Activated naive CD4-positive, alpha-beta T cell treated with anti-CD3 and anti-CD28 coated beads for 36 hours (primary cell): ENCODE measurements around the gene RXRA. TPM values are rescaled to one million over a fixed set of nuclear protein-coding genes. Genes with fewer than 3 reads are reported as not detected.

Experiments used
- CTCF ChIA-PET: fragments of 350-600 bp; sonication (Branson Sonifier 250); formaldehyde crosslinking; loops from one replicate; lab custom pipeline; 2021; ENCODE audit warnings: antibody characterized with exemption; lab: Charles Lee
- DNase-seq: peaks from one replicate; pipeline ENCODE4 v3.0.0-alpha.2; 2020
- H3K27ac Mint-ChIP-seq: one replicate; pipeline ENCODE4 v1.8.0; 2021; ENCODE audit warnings: mild to moderate bottlenecking, mixed read lengths
- H3K27me3 Mint-ChIP-seq: one replicate; pipeline ENCODE4 v1.8.0; 2021; ENCODE audit warnings: low read depth, mixed read lengths
- H3K36me3 Mint-ChIP-seq: one replicate; pipeline ENCODE4 v1.8.0; 2021; ENCODE audit warnings: low read depth, mixed read lengths
- H3K4me1 Mint-ChIP-seq: one replicate; pipeline ENCODE4 v1.8.0; 2021; ENCODE audit warnings: low read depth, mixed read lengths
- H3K4me3 Mint-ChIP-seq: one replicate; pipeline ENCODE4 v1.8.0; 2021; ENCODE audit warnings: mild to moderate bottlenecking, moderate library complexity, mixed read lengths
- H3K9me3 Mint-ChIP-seq: one replicate; pipeline ENCODE4 v1.8.0; 2021; ENCODE audit warnings: mixed read lengths
- intact Hi-C: fragments of 100-400 bp; cut with micrococcal nuclease; formaldehyde crosslinking; loops from one replicate; pipeline ENCODE4 v1.15.1; 2023
- total RNA-seq, 2 experiments: library from RNA; stranded (reverse); gene quantifications; one replicate each; pipeline ENCODE4 v1.2.3, GENCODE V29; 2021

RXRA gene
- total RNA-seq, 2 experiments from 2014 or later: 2.1 to 2.2 TPM

DNA sequence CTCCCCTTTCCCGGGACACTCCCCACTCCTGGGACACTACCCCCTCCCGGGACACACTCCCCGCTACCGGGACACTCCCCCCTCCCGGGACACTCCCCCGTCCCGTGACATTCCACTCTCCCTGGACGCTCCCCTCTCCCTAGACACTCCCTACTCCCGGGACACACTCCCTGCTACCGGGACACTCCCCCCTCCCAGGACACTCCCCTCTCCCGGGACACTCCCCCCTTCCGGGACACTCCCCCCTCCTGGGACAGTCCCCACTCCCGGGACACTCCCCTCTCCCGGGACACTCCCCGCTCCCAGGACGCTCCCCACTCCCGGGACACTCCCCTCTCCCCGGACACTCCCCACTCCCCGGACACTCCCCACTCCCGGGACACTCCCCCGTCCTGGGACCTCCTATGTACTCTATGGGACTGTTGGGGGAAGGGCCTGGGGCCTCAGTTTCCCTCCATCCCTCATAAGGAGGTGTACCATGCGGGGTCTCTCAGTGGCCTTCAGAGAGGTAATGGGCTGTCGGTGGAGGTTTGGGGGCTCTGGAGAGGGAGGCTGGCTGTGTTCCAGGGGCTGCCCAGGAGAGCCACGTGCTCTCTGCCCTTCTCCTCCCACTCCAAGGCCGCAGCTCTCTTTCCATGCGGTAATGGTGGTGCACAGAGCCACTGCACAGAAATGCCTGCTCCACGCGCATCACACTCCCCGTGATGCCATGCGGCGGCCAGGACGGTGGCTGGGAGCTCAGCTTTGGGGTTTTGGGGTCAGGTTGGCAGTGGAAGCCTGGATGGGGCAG is 96.2 kb downstream of the RXRA start:
- no peaks in the 10 kb centered on the region for H3K27me3 Mint-ChIP-seq
- H3K27ac Mint-ChIP-seq: no peak overlapping the region
- H3K36me3 Mint-ChIP-seq: no peaks in the 10 kb centered on the region
- no peak overlapping the region for H3K4me3 Mint-ChIP-seq
- no peaks in the 10 kb centered on the region for H3K9me3 Mint-ChIP-seq
- no peaks in the 10 kb centered on the region for H3K4me1 Mint-ChIP-seq
- DNase-seq: no peak
- intact Hi-C loops: no loop called here
- CTCF ChIA-PET: no interaction called here

GRCh38 chr9:134423166-134423565 is 96.9 kb downstream of the RXRA start:
- Mint-ChIP-seq H3K4me1 (no peaks in the 10 kb centered on the region), H3K36me3 (no peaks in the 10 kb centered on the region), H3K9me3 (no peaks in the 10 kb centered on the region), H3K4me3 (no peak overlapping the region), H3K27me3 (no peaks in the 10 kb centered on the region), H3K27ac (no peak overlapping the region)
- CTCF ChIA-PET: no interaction called here
- DNase-seq: no peak
- intact Hi-C loops: no loop called here

DNA sequence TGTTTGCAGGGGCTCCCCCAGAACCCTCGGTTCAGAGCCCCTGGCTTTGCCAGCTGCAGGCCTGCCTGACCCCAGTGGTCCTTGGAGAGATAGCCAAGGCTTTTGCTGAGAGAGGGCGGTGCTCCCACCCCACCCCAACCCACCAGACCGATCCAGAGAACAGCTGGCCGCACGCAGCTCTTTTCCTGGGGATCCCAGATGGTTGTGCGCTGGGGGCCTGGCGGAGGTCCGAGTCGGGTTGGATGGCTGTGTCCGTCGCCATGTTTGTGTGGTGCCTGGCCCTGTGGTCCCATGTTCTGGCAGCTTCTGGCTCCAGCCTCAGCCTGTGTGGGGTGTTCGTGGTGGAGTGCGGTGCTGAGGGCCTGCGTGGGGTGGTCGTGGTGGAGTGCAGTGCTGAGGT is 97.5 kb downstream of the RXRA start:
- intact Hi-C loops: no loop called here

DNA sequence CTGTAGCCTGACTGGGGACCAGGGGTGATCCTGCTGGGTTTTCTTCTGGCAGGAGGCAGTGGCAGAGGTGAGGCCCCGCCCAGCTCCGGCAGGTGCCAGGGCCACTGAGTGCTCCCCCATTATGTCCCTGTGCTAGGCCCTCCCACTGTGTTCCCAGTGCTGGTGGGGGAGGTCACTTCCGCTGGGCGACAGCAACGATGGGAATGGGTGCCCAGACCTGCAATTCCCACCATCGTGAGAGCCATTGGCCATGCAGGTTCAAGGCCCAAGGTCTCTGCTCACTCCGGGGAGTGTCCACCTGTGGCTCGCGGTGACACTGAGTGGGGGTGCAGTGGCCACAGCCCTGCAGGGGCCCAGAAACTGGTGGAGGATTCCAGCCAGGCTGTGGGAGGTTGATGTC is 98.6 kb downstream of the RXRA start:
- Mint-ChIP-seq H3K9me3 (no peaks in the 10 kb centered on the region), H3K4me3 (no peak overlapping the region), H3K4me1 (no peaks in the 10 kb centered on the region), H3K27me3 (no peaks in the 10 kb centered on the region), H3K27ac (no peak overlapping the region), H3K36me3 (no peaks in the 10 kb centered on the region)
- CTCF ChIA-PET: interaction anchor here (0.7 kb wide), 1 partner anchor 66 kb away, joined by 4 read pairs; no protein-coding TSS in a partner anchor
- intact Hi-C loops: no loop called here
- no peak for DNase-seq

More for the DNA sequence above, 97.5 kb downstream of the RXRA start:
- H3K36me3 Mint-ChIP-seq: no peaks in the 10 kb centered on the region
- DNase-seq: no peak
- H3K27me3 Mint-ChIP-seq: no peaks in the 10 kb centered on the region
- no peak overlapping the region for H3K4me3 Mint-ChIP-seq
- CTCF ChIA-PET: no interaction called here
- no peaks in the 10 kb centered on the region for H3K4me1 Mint-ChIP-seq
- no peaks in the 10 kb centered on the region for H3K9me3 Mint-ChIP-seq
- H3K27ac Mint-ChIP-seq: no peak overlapping the region

DNA sequence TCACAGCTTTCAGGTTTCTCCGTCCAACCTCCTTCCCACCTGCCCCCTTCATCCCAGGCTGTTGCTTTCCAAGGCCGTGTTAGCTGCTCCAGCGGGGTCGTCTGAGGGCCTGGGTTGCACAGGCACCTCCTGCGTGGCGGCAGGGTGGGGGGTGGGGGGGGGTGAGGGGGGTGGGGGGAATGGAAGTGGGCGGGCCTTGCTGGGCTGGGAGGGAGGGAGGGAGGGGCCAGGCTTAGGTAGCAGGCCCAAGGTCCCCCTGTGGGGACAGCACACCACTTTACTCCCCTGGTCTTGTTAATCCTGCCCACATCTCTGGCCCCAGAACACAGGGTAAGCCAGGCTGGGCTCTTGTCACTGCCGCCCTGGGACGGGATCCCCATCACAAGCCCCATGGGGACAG is 99.1 kb downstream of the RXRA start:
- Mint-ChIP-seq H3K4me1 (no peaks in the 10 kb centered on the region), H3K27me3 (no peaks in the 10 kb centered on the region), H3K36me3 (no peaks in the 10 kb centered on the region), H3K27ac (no peak overlapping the region), H3K9me3 (no peaks in the 10 kb centered on the region), H3K4me3 (no peak overlapping the region)
- CTCF ChIA-PET: interaction anchor here (0.7 kb wide), 1 partner anchor 67 kb away, joined by 4 read pairs; no protein-coding TSS in a partner anchor
- DNase-seq: no peak
- intact Hi-C loops: no loop called here

DNA sequence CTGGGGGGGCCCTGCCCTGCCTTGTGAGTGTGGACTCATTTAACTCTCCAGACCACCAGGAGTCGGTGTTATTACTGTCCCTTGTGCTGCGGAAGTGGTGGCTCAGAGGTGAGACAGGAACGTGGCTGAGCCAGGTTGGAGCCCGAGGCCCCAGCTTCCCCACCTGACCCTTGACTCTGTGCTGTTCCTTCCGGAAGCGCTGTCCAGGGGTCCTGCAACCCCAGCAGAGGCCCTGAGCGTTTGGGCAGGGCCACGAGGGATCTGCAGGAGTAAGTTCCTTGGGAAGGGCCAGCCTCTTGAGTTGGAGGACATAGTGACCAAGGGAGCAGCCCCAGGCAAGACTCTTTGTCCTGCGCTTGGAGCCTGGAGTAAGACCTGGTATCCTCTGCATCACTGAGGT is 99.6 kb downstream of the RXRA start:
- intact Hi-C loops: no loop called here
- Mint-ChIP-seq H3K4me3 (no peak overlapping the region), H3K4me1 (no peaks in the 10 kb centered on the region), H3K36me3 (no peaks in the 10 kb centered on the region), H3K9me3 (no peaks in the 10 kb centered on the region), H3K27ac (no peak overlapping the region), H3K27me3 (no peaks in the 10 kb centered on the region)
- DNase-seq: no peak
- CTCF ChIA-PET: no interaction called here

DNA sequence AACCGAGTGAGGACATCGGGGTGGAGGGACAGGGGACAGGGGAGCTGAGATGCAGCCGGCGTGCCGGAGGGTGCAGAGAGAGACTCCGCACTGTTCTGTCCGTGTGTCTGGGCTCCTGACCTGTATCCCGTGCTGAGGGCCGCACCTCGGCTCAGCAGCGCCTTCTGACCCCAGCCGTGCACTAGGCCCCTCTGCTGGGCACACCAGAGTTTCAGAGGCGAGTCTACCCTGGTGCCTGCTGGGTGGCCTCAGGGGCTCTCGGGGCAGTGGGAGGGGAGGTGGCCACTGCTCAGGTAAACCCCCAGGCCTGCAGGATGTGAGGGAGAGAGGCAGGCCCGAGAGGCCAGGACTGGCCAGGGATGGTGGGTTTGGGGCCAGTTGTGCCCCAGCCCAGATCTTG is 100.2 kb downstream of the RXRA start:
- intact Hi-C loops: no loop called here
- H3K27ac Mint-ChIP-seq: no peak overlapping the region
- no peak for DNase-seq
- no peak overlapping the region for H3K4me3 Mint-ChIP-seq
- CTCF ChIA-PET: no interaction called here
- H3K9me3 Mint-ChIP-seq: no peaks in the 10 kb centered on the region
- no peaks in the 10 kb centered on the region for H3K36me3 Mint-ChIP-seq
- H3K4me1 Mint-ChIP-seq: no peaks in the 10 kb centered on the region
- H3K27me3 Mint-ChIP-seq: no peaks in the 10 kb centered on the region

DNA sequence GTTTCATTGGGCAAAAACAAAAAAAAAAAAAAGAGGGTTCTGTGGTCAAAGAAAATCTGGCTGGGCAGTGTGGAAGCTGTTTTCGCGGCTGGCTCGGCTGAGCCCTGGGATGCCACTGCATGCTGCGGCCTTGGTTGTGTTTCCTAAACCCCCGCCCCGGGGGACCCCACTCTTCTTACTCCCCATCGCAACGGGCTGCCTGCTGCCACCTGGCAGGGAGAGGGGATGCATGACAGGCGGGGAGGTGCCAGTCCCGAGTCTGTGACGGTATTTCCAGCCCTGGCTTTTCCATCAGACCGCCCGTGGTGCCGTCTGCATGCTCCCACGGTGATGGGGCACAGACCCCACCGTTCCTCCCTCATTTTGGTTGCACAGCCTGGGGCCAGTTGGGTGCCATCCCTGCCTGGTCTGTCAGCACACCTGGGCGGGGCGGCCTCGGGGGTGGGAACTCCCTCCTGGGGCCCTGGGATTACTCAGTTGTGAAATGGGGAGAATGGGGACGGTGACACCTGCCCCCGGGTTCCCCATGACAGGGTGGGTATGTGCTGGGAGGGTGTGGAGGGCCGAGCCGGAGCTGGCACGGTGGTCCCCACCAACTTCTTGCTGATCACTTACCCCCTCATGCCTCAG is 101.0 kb downstream of the RXRA start:
- Mint-ChIP-seq H3K27me3 (no peaks in the 10 kb centered on the region), H3K27ac (no peak overlapping the region), H3K9me3 (no peaks in the 10 kb centered on the region), H3K4me1 (no peaks in the 10 kb centered on the region), H3K36me3 (no peaks in the 10 kb centered on the region), H3K4me3 (no peak overlapping the region)
- intact Hi-C loops: no loop called here
- no peak for DNase-seq
- CTCF ChIA-PET: interaction anchor here (0.6 kb wide), 2 partner anchors 22 to 159 kb away, joined by 3 read pairs; no protein-coding TSS in a partner anchor

GRCh38 chr9:134428559-134428958 is 102.3 kb downstream of the RXRA start:
- H3K36me3 Mint-ChIP-seq: no peaks in the 10 kb centered on the region
- no peak overlapping the region for H3K4me3 Mint-ChIP-seq
- H3K9me3 Mint-ChIP-seq: no peaks in the 10 kb centered on the region
- H3K4me1 Mint-ChIP-seq: no peaks in the 10 kb centered on the region
- CTCF ChIA-PET: no interaction called here
- H3K27me3 Mint-ChIP-seq: no peaks in the 10 kb centered on the region
- no peak overlapping the region for H3K27ac Mint-ChIP-seq
- intact Hi-C loops: no loop called here
- no peak for DNase-seq

DNA sequence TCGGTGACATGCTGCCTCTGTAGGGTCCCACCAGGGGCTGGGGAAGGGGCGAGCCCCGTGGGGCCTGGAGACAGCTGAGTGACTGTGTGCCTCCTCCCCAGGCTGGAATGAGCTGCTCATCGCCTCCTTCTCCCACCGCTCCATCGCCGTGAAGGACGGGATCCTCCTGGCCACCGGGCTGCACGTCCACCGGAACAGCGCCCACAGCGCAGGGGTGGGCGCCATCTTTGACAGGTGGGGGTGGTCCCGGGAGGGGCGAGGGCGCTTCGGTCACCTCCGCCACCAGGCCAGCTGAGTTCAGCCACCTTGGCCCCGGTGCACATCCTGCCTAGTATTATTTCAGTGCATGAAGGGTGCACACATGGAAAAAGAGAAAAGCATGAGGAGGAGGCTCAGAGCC is 102.8 kb downstream of the RXRA start:
- no peak overlapping the region for H3K4me3 Mint-ChIP-seq
- intact Hi-C loops: no loop called here
- H3K27ac Mint-ChIP-seq: no peak overlapping the region
- no peaks in the 10 kb centered on the region for H3K36me3 Mint-ChIP-seq
- H3K27me3 Mint-ChIP-seq: no peaks in the 10 kb centered on the region
- H3K9me3 Mint-ChIP-seq: no peaks in the 10 kb centered on the region
- H3K4me1 Mint-ChIP-seq: no peaks in the 10 kb centered on the region
- CTCF ChIA-PET: no interaction called here
- no peak for DNase-seq

- no peaks in the 10 kb centered on the region for H3K9me3 Mint-ChIP-seq
- H3K36me3 Mint-ChIP-seq: no peaks in the 10 kb centered on the region
- no peak overlapping the region for H3K4me3 Mint-ChIP-seq
- H3K4me1 Mint-ChIP-seq: no peaks in the 10 kb centered on the region
- H3K27me3 Mint-ChIP-seq: no peaks in the 10 kb centered on the region
- CTCF ChIA-PET: no interaction called here
- DNase-seq: no peak
- no peak overlapping the region for H3K27ac Mint-ChIP-seq
- intact Hi-C loops: no loop called here
Observed at GRCh38 chr9:134429481-134429880, 103.2 kb downstream of the RXRA start.

GRCh38 chr9:134431095-134431494 is 104.8 kb downstream of the RXRA start:
- CTCF ChIA-PET: interaction anchor here (0.5 kb wide), 1 partner anchor 261 kb away, joined by 3 read pairs; no protein-coding TSS in a partner anchor
- H3K36me3 Mint-ChIP-seq: no peaks in the 10 kb centered on the region
- no peaks in the 10 kb centered on the region for H3K4me1 Mint-ChIP-seq
- H3K27ac Mint-ChIP-seq: no peak overlapping the region
- intact Hi-C loops: no loop called here
- H3K4me3 Mint-ChIP-seq: no peak overlapping the region
- H3K9me3 Mint-ChIP-seq: no peaks in the 10 kb centered on the region
- H3K27me3 Mint-ChIP-seq: no peaks in the 10 kb centered on the region
- DNase-seq: no peak

- intact Hi-C loops: no loop called here
- CTCF ChIA-PET: no interaction called here
Observed at GRCh38 chr9:134431626-134432025, 105.4 kb downstream of the RXRA start.

More at GRCh38 chr9:134431626-134432025, 105.4 kb downstream of the RXRA start:
- no peaks in the 10 kb centered on the region for H3K9me3 Mint-ChIP-seq
- H3K27me3 Mint-ChIP-seq: no peaks in the 10 kb centered on the region
- no peaks in the 10 kb centered on the region for H3K36me3 Mint-ChIP-seq
- DNase-seq: no peak
- no peak overlapping the region for H3K4me3 Mint-ChIP-seq
- H3K4me1 Mint-ChIP-seq: no peaks in the 10 kb centered on the region
- no peak overlapping the region for H3K27ac Mint-ChIP-seq
